Activated CD4-positive, alpha-beta T cell treated with anti-CD3 and anti-CD28 coated beads for 36 hours (primary cell): ENCODE measurements around the gene HYAL3. TPM values are rescaled to one million over a fixed set of nuclear protein-coding genes. Genes with fewer than 3 reads are reported as not detected.

Experiments
- ATAC-seq: fragments of 200-7000 bp; cut with Tn5 transposase; one replicate; pipeline ENCODE4 v1.10.0; 2021; ENCODE audit warnings: mild to moderate bottlenecking, moderate library complexity
- CTCF ChIA-PET: fragments of 350-600 bp; sonication (Branson Sonifier 250); formaldehyde crosslinking; loops from one replicate; lab custom pipeline; 2021; ENCODE audit warnings: antibody characterized with exemption; lab: Charles Lee
- POLR2A ChIA-PET: fragments of 350-600 bp; sonication (Branson Sonifier 250); formaldehyde crosslinking; loops from one replicate; lab custom pipeline; 2021; ENCODE audit warnings: antibody characterized with exemption, inconsistent platforms; lab: Charles Lee
- DNase-seq: peaks from one replicate; pipeline ENCODE4 v3.0.0-alpha.2; 2020
- H3K27ac Mint-ChIP-seq: one replicate; pipeline ENCODE4 v1.8.0; 2021; ENCODE audit warnings: mixed read lengths
- H3K27me3 Mint-ChIP-seq: one replicate; pipeline ENCODE4 v1.8.0; 2021; ENCODE audit warnings: mixed read lengths
- H3K36me3 Mint-ChIP-seq: one replicate; pipeline ENCODE4 v1.8.0; 2021; ENCODE audit warnings: low read depth, mixed read lengths
- H3K4me1 Mint-ChIP-seq: one replicate; pipeline ENCODE4 v1.8.0; 2021; ENCODE audit warnings: mixed read lengths
- H3K4me3 Mint-ChIP-seq: one replicate; pipeline ENCODE4 v1.8.0; 2021; ENCODE audit warnings: mild to moderate bottlenecking, moderate library complexity, mixed read lengths
- H3K9me3 Mint-ChIP-seq: one replicate; pipeline ENCODE4 v1.8.0; 2021; ENCODE audit warnings: low read depth, mixed read lengths
- intact Hi-C, 2 experiments: fragments of 100-400 bp; cut with DNase I in 1 of 2; cut with micrococcal nuclease in 1 of 2; formaldehyde crosslinking; loops; one replicate each; pipeline versions ENCODE4 v1.14.2 to v1.15.1; 2022 to 2024; cut with DNase I, micrococcal nuclease
- total RNA-seq, 2 experiments: library from RNA; stranded (reverse); gene quantifications; one replicate each; pipeline ENCODE4 v1.2.3, GENCODE V29; 2021

HYAL3 gene
- total RNA-seq, 2 experiments from 2014 or later: 4.5 to 5.4 TPM

- CTCF ChIA-PET: interaction anchor here (0.7 to 1.5 kb wide), 3 partner anchors 9 to 12 kb away, joined by 3 to 8 read pairs (median 3); partner anchors contain the start of genes CYB561D2, NPRL2 and TUSC2
- Mint-ChIP-seq H3K4me3 (peak overlapping the region; percentile 83), H3K27me3 (no peaks in the 10 kb centered on the region), H3K36me3 (peaks cover 37% of the 10 kb centered on the region), H3K4me1 (peaks cover 35% of the 10 kb centered on the region), H3K27ac (peak overlapping the region; percentile 91), H3K9me3 (no peaks in the 10 kb centered on the region)
- ATAC-seq (no peak), DNase-seq (no peak)
- POLR2A ChIA-PET: interaction anchor here (0.8 to 1.6 kb wide), 6 partner anchors 10 to 1926 kb away, joined by 3 to 7 read pairs (median 3); partner anchors contain the start of genes CYB561D2, HYAL3, NAA80 and NPRL2
- intact Hi-C loops: no loop called here
These were observed 40.9 kb upstream of the HYAL3 start for GRCh38 chr3:50340147-50340447.

- no peak for ATAC-seq
- ChIA-PET CTCF (interaction anchor here (1.2 to 3.3 kb wide), 4 partner anchors 11 to 93 kb away, joined by 4 to 17 read pairs (median 6); partner anchors contain the start of genes CYB561D2, NPRL2 and TUSC2), POLR2A (interaction anchor here (0.6 to 1.6 kb wide), 3 partner anchors 18 to 266 kb away, joined by 3 to 6 read pairs (median 5); no protein-coding TSS in a partner anchor)
- peaks cover 41% of the 10 kb centered on the region for H3K36me3 Mint-ChIP-seq
- H3K4me3 Mint-ChIP-seq: peak overlapping the region; percentile 83
- no peaks in the 10 kb centered on the region for H3K27me3 Mint-ChIP-seq
- peaks cover 38% of the 10 kb centered on the region for H3K4me1 Mint-ChIP-seq
- intact Hi-C loops: loop anchor here (5.0 to 10.0 kb wide), 3 partner anchors 273 to 1938 kb away; partner anchors contain the start of genes CISH (in 1 of the 2), TEX264 (in 1 of the 2) and WDR82 (in 1 of the 2)
- H3K9me3 Mint-ChIP-seq: no peaks in the 10 kb centered on the region
- H3K27ac Mint-ChIP-seq: peak overlapping the region; percentile 91
- no peak for DNase-seq
These were observed 40.4 kb upstream of the HYAL3 start for GRCh38 chr3:50339485-50340146.

GRCh38 chr3:50338965-50339364 is 39.8 kb upstream of the HYAL3 start:
- intact Hi-C loops: loop anchor here (5.0 to 10.0 kb wide), 3 partner anchors 273 to 1938 kb away; partner anchors contain the start of genes CISH (in 1 of the 2), TEX264 (in 1 of the 2) and WDR82 (in 1 of the 2)
- peak overlapping the region; percentile 91 for H3K27ac Mint-ChIP-seq
- ChIA-PET CTCF (interaction anchor here (1.1 to 3.3 kb wide), 4 partner anchors 11 to 92 kb away, joined by 4 to 17 read pairs (median 4); partner anchors contain the start of genes CYB561D2, NPRL2 and TUSC2), POLR2A (interaction anchor here (0.6 kb wide), 1 partner anchor 267 kb away, joined by 3 read pairs; no protein-coding TSS in a partner anchor)
- no peak for DNase-seq
- peaks cover 47% of the 10 kb centered on the region for H3K36me3 Mint-ChIP-seq
- H3K9me3 Mint-ChIP-seq: no peaks in the 10 kb centered on the region
- peak overlapping the region; percentile 83 for H3K4me3 Mint-ChIP-seq
- H3K4me1 Mint-ChIP-seq: peaks cover 44% of the 10 kb centered on the region
- H3K27me3 Mint-ChIP-seq: no peaks in the 10 kb centered on the region
- no peak for ATAC-seq

- ChIA-PET CTCF (interaction anchor here (0.6 to 3.3 kb wide), 16 partner anchors 9 to 1330 kb away, joined by 3 to 27 read pairs (median 4); partner anchors contain the start of genes CYB561D2, HYAL2, HYAL3 and IFRD2), POLR2A (interaction anchor here (0.6 to 2.6 kb wide), 20 partner anchors 8 to 274 kb away, joined by 3 to 20 read pairs (median 3); partner anchors contain the start of genes CISH, CYB561D2, GNAI2 and HEMK1)
- Mint-ChIP-seq H3K9me3 (no peaks in the 10 kb centered on the region), H3K36me3 (peaks cover 57% of the 10 kb centered on the region), H3K27me3 (no peaks in the 10 kb centered on the region), H3K4me1 (peaks cover 50% of the 10 kb centered on the region), H3K4me3 (peak overlapping the region; percentile 83), H3K27ac (peak overlapping the region; percentile 91)
- DNase-seq (peak; percentile 99), ATAC-seq (peak; percentile 82)
- intact Hi-C loops: loop anchor here (1.0 to 10.0 kb wide), 16 partner anchors 9 to 1940 kb away; partner anchors contain the start of genes CYB561D2 (in 2 of the 2), HYAL3 (in 2 of the 2), NAA80 (in 2 of the 2) and NPRL2 (in 2 of the 2)
These were observed 38.1 kb upstream of the HYAL3 start for GRCh38 chr3:50337175-50337861.

- DNase-seq (no peak), ATAC-seq (peak; percentile 25)
- ChIA-PET CTCF (interaction anchor here (0.6 to 3.3 kb wide), 17 partner anchors 8 to 1330 kb away, joined by 3 to 27 read pairs (median 4); partner anchors contain the start of genes CYB561D2, HYAL2, HYAL3 and NAA80), POLR2A (interaction anchor here (0.6 to 2.6 kb wide), 19 partner anchors 8 to 1373 kb away, joined by 3 to 20 read pairs (median 4); partner anchors contain the start of genes CISH, CYB561D2, HEMK1 and HYAL3)
- Mint-ChIP-seq H3K27me3 (no peaks in the 10 kb centered on the region), H3K36me3 (peaks cover 63% of the 10 kb centered on the region), H3K27ac (peak overlapping the region; percentile 94), H3K4me1 (peaks cover 50% of the 10 kb centered on the region), H3K9me3 (no peaks in the 10 kb centered on the region), H3K4me3 (peak overlapping the region; percentile 83)
- intact Hi-C loops: loop anchor here (1.0 to 10.0 kb wide), 16 partner anchors 8 to 1941 kb away; partner anchors contain the start of genes CYB561D2 (in 2 of the 2), HYAL3 (in 2 of the 2), NAA80 (in 2 of the 2) and NPRL2 (in 2 of the 2)
These were observed 37.4 kb upstream of the HYAL3 start for GRCh38 chr3:50336452-50337174.

GRCh38 chr3:50334339-50335075 is 35.3 kb upstream of the HYAL3 start:
- ATAC-seq (no peak), DNase-seq (no peak)
- no peaks in the 10 kb centered on the region for H3K27me3 Mint-ChIP-seq
- H3K36me3 Mint-ChIP-seq: peaks cover 73% of the 10 kb centered on the region
- H3K27ac Mint-ChIP-seq: peak overlapping the region; percentile 84
- H3K4me1 Mint-ChIP-seq: peaks cover 38% of the 10 kb centered on the region
- intact Hi-C loops: loop anchor here (5.0 to 10.0 kb wide), 3 partner anchors 278 to 1943 kb away; partner anchors contain the start of genes CISH (in 1 of the 2), TEX264 (in 1 of the 2) and WDR82 (in 1 of the 2)
- no peaks in the 10 kb centered on the region for H3K9me3 Mint-ChIP-seq
- peak overlapping the region; percentile 51 for H3K4me3 Mint-ChIP-seq
- ChIA-PET CTCF (interaction anchor here (0.6 to 1.5 kb wide), 8 partner anchors 10 to 1241 kb away, joined by 3 to 6 read pairs (median 3); partner anchors contain the start of genes CYB561D2, HYAL3, NAA80 and NPRL2), POLR2A (interaction anchor here (0.7 to 1.1 kb wide), 2 partner anchors 13 to 43 kb away, joined by 3 to 11 read pairs; no protein-coding TSS in a partner anchor)

GRCh38 chr3:50333744-50334328 is 34.6 kb upstream of the HYAL3 start:
- no peaks in the 10 kb centered on the region for H3K27me3 Mint-ChIP-seq
- POLR2A ChIA-PET: interaction anchor here (0.6 to 1.1 kb wide), 2 partner anchors 14 to 1091 kb away, joined by 3 read pairs; no protein-coding TSS in a partner anchor
- CTCF ChIA-PET: interaction anchor here (0.7 to 1.5 kb wide), 6 partner anchors 9 to 92 kb away, joined by 3 to 6 read pairs (median 4); partner anchors contain the start of genes CYB561D2 and NPRL2
- intact Hi-C loops: loop anchor here in 1 of 2 experiments (10.0 kb wide), 1 partner anchor 1341 kb away; the partner anchor contains the start of gene TEX264
- no peaks in the 10 kb centered on the region for H3K9me3 Mint-ChIP-seq
- no peak for ATAC-seq
- H3K36me3 Mint-ChIP-seq: peaks cover 72% of the 10 kb centered on the region
- H3K4me1 Mint-ChIP-seq: peaks cover 35% of the 10 kb centered on the region
- no peak for DNase-seq
- peak overlapping the region; percentile 84 for H3K27ac Mint-ChIP-seq
- H3K4me3 Mint-ChIP-seq: peak overlapping the region; percentile 51

- peaks cover 63% of the 10 kb centered on the region for H3K36me3 Mint-ChIP-seq
- H3K4me3 Mint-ChIP-seq: no peak overlapping the region
- H3K4me1 Mint-ChIP-seq: peaks cover 43% of the 10 kb centered on the region
- H3K9me3 Mint-ChIP-seq: no peaks in the 10 kb centered on the region
- no peak overlapping the region for H3K27ac Mint-ChIP-seq
- CTCF ChIA-PET: interaction anchor here (1.7 kb wide), 1 partner anchor 9 kb away, joined by 6 read pairs; the partner anchor contains the start of gene HYAL2
- intact Hi-C loops: loop anchor here in 1 of 2 experiments (10.0 kb wide), 1 partner anchor 1343 kb away; the partner anchor contains the start of gene TEX264
- no peak for ATAC-seq
- H3K27me3 Mint-ChIP-seq: no peaks in the 10 kb centered on the region
- no peak for DNase-seq
- POLR2A ChIA-PET: no interaction called here
These were observed 32.2 kb upstream of the HYAL3 start for GRCh38 chr3:50331364-50331907.

- Mint-ChIP-seq H3K4me3 (no peak overlapping the region), H3K4me1 (peaks cover 37% of the 10 kb centered on the region), H3K9me3 (no peaks in the 10 kb centered on the region), H3K27me3 (no peaks in the 10 kb centered on the region), H3K36me3 (peaks cover 52% of the 10 kb centered on the region), H3K27ac (no peak overlapping the region)
- intact Hi-C loops: loop anchor here in 1 of 2 experiments (10.0 kb wide), 1 partner anchor 1344 kb away; the partner anchor contains the start of gene TEX264
- no peak for DNase-seq
- ChIA-PET POLR2A (no interaction called here), CTCF (no interaction called here)
- ATAC-seq: no peak
These were observed 31.1 kb upstream of the HYAL3 start for GRCh38 chr3:50330330-50330729.
